Dermis blood vessel endothelial cell (primary cell): ENCODE measurements around the gene ABHD13. TPM values are rescaled to one million over a fixed set of nuclear protein-coding genes. Genes with fewer than 3 reads are reported as not detected.
A peak's percentile ranks its signal among the peaks of the same experiment; 100 is the strongest.
"Not testable (repeated sequence)": the region's sequence is repeated elsewhere in the genome, so short reads cannot be mapped to it uniquely, and the experiment has no call there.

ENCODE experiments used
- DNase-seq: peaks from one replicate; pipeline ENCODE4 v3.0.0; 2010
- total RNA-seq: library from RNA; depleted of rRNA; stranded (reverse); fragments of >200 nt; gene quantifications from 2 replicates; pipeline ENCODE4 v1.2.3, GENCODE V29; 2014

ABHD13 gene
- total RNA-seq, 1 donor from 2014 or later: 8.7 TPM

GRCh38 chr13:108225440-108225839 lies 7.2 kb downstream of the ABHD13 start:
- DNase-seq: no peak

GRCh38 chr13:108226184-108226583 lies 8.0 kb downstream of the ABHD13 start:
- DNase-seq: no peak

DNA sequence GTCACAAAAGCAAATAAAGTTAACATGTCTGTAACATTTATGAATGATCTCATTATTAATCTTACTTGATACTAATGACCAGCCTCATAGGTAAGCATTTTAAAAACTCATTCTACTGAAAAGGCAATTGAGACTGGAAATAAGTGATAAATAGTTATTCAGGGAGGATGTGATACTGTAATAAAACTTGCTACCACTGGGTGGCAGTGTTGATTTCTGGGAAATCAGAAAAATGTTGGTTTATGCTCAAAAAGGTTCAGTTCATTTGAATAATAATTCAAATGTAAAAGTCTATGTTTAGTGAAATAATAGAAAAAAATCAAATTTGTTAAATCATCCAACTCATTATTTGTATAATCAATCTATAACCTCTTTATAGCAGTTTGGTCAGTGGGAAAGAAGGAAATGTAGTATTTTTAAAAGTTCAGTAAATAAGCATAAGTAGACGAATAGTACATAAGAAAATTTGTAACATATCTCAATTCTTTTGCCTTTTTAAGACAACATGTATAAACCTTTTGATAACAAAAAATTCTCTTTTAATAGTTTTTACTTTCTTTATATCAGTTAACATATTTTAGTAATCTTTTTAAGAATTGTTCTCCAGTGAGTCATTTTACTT lies 9.6 kb downstream of the ABHD13 start:
- peak; percentile 71 for DNase-seq

- DNase-seq: no peak
Measured at GRCh38 chr13:108230377-108230776, 12.2 kb downstream of the ABHD13 start.

DNA sequence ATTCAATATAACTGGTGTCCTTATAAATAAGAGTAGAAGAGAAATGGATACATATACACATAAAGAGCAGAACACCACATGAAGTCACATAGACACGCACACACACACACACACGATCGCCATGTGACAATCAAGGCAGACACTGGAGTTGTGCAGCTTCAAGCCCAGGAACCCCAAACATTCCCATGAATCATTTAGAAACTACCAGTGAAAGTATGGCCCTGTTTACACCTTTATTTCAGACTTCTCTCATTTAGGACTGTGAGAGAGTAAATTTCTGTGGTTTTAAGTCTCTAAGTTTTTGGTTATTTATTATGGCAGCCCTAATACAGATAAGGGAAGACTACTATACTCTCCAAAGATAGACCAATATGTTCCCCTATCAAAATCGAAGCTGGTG lies 31.0 kb downstream of the ABHD13 start:
- DNase-seq: no peak

GRCh38 chr13:108257248-108257647 lies 39.1 kb downstream of the ABHD13 start:
- DNase-seq: no peak

- no peak for DNase-seq
Measured at GRCh38 chr13:108263621-108264355, 45.6 kb downstream of the ABHD13 start.

- peak; percentile 9 for DNase-seq
Measured at GRCh38 chr13:108266321-108266990, 48.3 kb downstream of the ABHD13 start.

DNA sequence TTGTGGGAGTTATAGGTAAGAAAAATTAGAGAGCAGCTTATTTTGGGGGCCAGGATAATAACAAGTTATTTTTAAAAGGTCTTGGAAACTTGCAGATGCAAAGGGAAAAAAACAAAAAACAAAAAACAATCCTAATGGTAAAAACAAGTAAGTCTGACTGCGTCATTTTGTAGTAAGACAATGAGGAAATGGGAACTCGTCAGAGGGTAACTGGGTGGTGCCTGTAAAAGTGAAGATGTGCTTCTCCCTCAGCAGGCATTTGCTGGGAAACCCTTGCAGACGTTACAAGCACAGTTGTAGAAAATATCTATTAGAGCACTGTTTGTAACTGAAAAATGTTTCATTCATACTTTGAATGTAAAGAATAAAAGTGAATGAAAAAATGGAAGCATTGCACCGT lies 49.2 kb downstream of the ABHD13 start:
- no peak for DNase-seq

DNA sequence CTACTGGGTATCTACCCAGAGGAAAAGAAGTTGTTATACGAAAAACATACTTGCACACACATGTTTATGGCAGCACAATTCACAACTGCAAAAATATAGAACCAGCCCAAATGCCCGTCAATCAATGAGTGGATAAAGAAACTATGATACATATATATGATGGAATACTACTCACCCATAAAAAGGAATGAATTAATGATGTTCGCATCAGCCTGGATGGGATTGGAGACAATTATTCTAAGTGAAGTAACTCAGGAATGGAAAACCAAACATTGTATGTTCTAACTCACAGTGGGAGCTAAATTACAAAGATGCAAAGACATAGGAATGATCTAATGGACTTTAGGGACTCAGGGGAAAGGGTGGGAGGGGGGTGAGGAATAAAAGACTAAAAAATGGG lies 49.7 kb downstream of the ABHD13 start:
- DNase-seq: not testable (repeated sequence)

GRCh38 chr13:108268466-108269112 lies 50.4 kb downstream of the ABHD13 start:
- DNase-seq: no peak

DNA sequence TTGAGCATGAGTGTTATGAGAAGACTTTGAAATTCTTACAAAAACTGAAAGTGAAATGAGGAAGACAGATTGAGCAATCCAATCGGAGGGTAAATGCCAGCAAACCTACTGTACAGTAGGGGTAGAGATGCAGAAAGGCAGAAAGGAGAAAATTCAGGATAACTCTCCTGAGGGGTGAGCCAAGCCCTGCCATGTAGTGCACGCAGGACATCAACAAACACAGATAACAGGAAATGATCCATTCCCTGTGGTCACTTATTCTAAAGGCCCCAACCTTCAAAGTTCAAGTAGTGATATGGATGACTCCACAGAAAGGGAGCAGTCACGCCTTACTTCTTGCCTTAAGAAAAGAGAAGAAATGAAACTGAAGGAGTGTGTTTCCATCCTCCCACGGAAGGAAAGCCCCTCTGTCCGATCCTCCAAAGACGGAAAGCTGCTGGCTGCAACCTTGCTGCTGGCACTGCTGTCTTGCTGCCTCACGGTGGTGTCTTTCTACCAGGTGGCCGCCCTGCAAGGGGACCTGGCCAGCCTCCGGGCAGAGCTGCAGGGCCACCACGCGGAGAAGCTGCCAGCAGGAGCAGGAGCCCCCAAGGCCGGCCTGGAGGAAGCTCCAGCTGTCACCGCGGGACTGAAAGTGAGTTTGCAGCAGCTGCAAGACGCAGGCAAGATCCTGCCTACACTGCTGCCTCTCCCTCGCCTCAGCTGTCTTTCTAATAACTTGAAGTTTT lies 51.6 kb downstream of the ABHD13 start, which contains the start of gene TNFSF13B:
TNFSF13B (plus strand) TSS at position 118 of the 728 bp plus-strand sequence; CDS start at position 296, 178 bp downstream.
- DNase-seq: no peak

DNA sequence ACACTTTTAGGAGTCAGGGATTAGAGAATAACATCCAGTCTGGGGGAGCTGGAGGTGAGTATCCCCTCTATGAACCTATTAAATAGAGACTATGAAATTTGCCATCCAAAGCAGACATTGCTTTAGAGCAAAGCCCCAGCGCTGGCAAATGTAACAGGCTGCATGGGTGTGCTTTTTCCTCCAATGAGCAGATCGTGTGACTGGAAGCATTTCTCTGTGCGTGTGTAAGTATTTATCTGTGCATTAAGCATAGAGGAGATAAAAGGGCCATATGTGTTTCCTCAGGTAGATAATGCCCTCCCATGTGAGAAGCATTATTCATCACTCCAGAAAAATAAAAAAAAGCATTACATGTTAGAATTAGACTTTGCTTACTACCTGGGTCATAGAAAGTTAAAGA lies 52.2 kb downstream of the ABHD13 start:
- no peak for DNase-seq

DNA sequence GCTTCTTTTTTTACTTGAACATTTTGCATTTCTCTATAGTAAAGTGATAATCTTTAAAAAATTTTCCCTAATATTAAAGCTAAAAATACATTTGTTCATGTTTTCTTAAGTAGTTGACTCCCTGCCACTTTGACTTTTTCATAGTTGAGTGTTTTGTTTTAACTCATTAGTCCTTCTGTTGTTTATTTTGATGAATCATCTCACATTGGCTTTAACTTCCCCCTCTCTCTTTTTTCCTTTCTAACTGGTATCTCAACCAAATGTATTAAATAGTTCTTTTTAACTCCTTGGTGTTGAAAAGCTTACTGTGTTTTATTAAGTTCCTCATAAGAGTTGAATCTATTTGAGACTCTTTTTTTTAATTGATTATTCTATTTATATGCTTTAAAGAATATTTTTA lies 54.1 kb downstream of the ABHD13 start:
- no peak for DNase-seq

- no peak for DNase-seq
Measured at GRCh38 chr13:108273429-108274118, 55.4 kb downstream of the ABHD13 start.

- DNase-seq: no peak
Measured at GRCh38 chr13:108274718-108275117, 56.5 kb downstream of the ABHD13 start.

DNA sequence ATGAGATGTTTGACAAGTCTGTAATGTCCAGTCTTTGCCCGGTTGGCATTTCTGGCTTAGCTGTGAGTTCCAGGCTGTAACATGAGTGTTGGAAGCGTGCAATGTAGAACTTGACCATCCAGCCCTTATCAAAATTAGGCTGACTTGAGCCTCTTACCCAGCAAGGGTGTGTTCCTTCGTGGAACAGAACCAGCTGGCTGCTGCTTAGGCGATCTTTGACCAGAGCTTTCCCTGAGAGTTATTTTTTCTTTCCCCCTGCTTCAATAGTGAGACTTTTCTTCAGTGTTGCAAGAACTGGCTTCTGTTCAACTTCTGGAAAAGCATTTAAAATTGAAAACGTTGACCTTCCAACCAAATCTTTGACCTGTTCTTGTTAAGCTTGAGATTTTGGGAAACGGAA lies 57.9 kb downstream of the ABHD13 start:
- no peak for DNase-seq

- DNase-seq: no peak
Measured at GRCh38 chr13:108278466-108278865, 60.3 kb downstream of the ABHD13 start.

DNA sequence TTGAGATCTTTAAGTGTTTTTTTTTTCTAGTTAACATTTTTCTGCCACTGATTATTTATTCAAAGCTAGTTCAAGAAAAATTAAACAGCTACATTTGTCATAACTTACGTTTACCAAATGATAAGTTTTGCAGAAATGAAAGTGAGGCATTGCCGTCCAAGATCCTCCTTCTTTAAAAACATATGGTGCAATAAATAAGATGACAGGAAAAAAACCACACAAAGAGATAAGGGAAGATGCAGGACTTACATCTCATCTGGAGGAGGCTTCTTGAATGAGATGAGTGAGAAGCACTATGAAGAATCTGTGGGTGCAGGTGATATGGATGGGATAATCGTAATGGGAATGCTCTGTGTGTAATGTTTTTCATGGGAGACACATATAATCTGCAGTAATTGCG lies 63.7 kb downstream of the ABHD13 start:
- DNase-seq: no peak

GRCh38 chr13:108283110-108283509 lies 64.9 kb downstream of the ABHD13 start:
- DNase-seq: no peak
